Adrenal gland (tissue), 12 donors: Measurements from ENCODE around the gene MPI. TPM values are rescaled to one million over a fixed set of nuclear protein-coding genes. Genes with fewer than 3 reads are reported as not detected.

Experiments used
- DNase-seq, 7 donors: peaks; one replicate each; pipeline ENCODE4 v3.0.0-alpha.2; 2019 to 2020
- H3K27ac ChIP-seq, 5 donors: fragments of 200-600 bp; sonication (generic) in 4 of 5; 1 replicate in 3 of 5; 2 replicates in 2 of 5; pipeline versions ENCODE4 v1.5.1 to v1.8.0; 2016 to 2020; ENCODE audit warnings: mild to moderate bottlenecking in 1 of 5
- H3K27me3 ChIP-seq: fragments of 200-600 bp; 2 replicates; pipeline ENCODE4 v1.8.0; 2021
- H3K36me3 ChIP-seq, 2 donors: fragments of 200-600 bp; replicated peaks in 1 of 2; 1 replicate in 1 of 2; 2 replicates in 1 of 2; pipeline versions ENCODE4 v1.5.1 to v1.8.0; 2018 to 2022
- H3K4me1 ChIP-seq, 2 donors: fragments of 200-600 bp; replicated peaks in 1 of 2; 1 replicate in 1 of 2; 2 replicates in 1 of 2; pipeline versions ENCODE4 v1.5.1 to v1.8.0; 2018 to 2021
- H3K4me3 ChIP-seq, 4 donors: fragments of 200-600 bp; sonication (generic) in 3 of 4; one replicate each; pipeline ENCODE4 v1.5.1; 2016 to 2018
- H3K9me3 ChIP-seq, 3 donors: fragments of 200-600 bp; sonication (generic) in 1 of 3; replicated peaks in 1 of 3; 1 replicate in 2 of 3; 2 replicates in 1 of 3; pipeline versions ENCODE4 v1.5.1 to v1.8.0; 2016 to 2021
- CTCF ChIP-seq, 6 experiments: fragments of 450-650 bp in 4 of 6; fragments of 200-600 bp in 2 of 6; sonication (generic) in 1 of 6; IDR thresholded peaks; 1 replicate in 5 of 6; 2 replicates in 1 of 6; pipeline versions ENCODE4 v1.5.1 to v1.8.0; 2016 to 2021; ENCODE audit warnings: antibody characterized with exemption in 6 of 6, mild to moderate bottlenecking in 2 of 6, moderate library complexity in 1 of 6
- POLR2A ChIP-seq, 2 donors: fragments of 450-650 bp; IDR thresholded peaks; one replicate each; pipeline ENCODE4 v1.6.1; 2017; ENCODE audit warnings: antibody characterized with exemption in 2 of 2, mild to moderate bottlenecking in 2 of 2, moderate library complexity in 1 of 2
- WGBS, 4 donors: extraction: QIAGEN DNeasy Blood & Tissue Kit in 2 of 4; methylation state at CpG; one replicate each; pipeline versions ENCODE4 v1.1.5 to v1.1.7; 2013 to 2017; 5-methylcytosine and 5-hydroxymethylcytosine counted together
- intact Hi-C, 2 donors: fragments of 100-400 bp; cut with DNase I; formaldehyde crosslinking; loops; one replicate each; pipeline versions ENCODE4 v1.14.1 to v1.15.0; 2022 to 2023
- polyA plus RNA-seq, 3 donors: library from polyadenylated mRNA; stranded (reverse); fragments of 200-250 nt in 2 of 3; fragments of 350-450 nt in 1 of 3; fragmentation: Illumina TruSeq in 1 of 3; extraction: RNeasy Lipid Tissue Mini Kit (QIAGEN cat#74804) in 1 of 3; gene quantifications; one replicate each; pipeline ENCODE4 v1.2.3, GENCODE V29; 2013 to 2014
- total RNA-seq, 9 donors: library from RNA; depleted of rRNA in 4 of 9; stranded (reverse); fragments of >200 nt in 4 of 9; fragments of 120-200 nt in 1 of 9; fragmentation: NEBNext Ultra II Directional in 1 of 9; extraction: Animal tissue kit (Norgen Biotek cat#: 25700) in 1 of 9; gene quantifications; one replicate each; pipeline versions ENCODE4 v1.1.0 to v1.2.4, GENCODE V29; 2013 to 2023
- donor health status: healthy with polysubstance abuse.
- donor health status: Bipolar disorder and iron deficiency.
- donor health status: DM: yes; HTN: yes; CAD: no.
- donor health status: DM: no; HTN: no; CAD: no.
- donor health status: DM: no; HTN: no; CAD: no.
- donor health status: DM: yes; HTN: yes; CAD: no.

The MPI gene
- total and polyA plus RNA-seq, 12 donors: 26.2 to 218 (median 105) TPM

- DNase-seq: peak; percentile 45 to 85 (median 70)
- WGBS, 4 donors: 36 to 52% (median 50%) methylated on average over 6 of the region's 6 CpGs
- Histone ChIP-seq H3K36me3 (peaks cover 0 to 5% of the 10 kb centered on the region in 2 donors), H3K4me1 (peaks cover 46 to 68% of the 10 kb centered on the region in 2 donors), H3K9me3 (no peaks in the 10 kb centered on the region), H3K27me3 (no peaks in the 10 kb centered on the region), H3K4me3 (peak overlapping the region in 1 of 4 donors; percentile 22), H3K27ac (peak overlapping the region; percentile 56 to 98 (median 73))
- intact Hi-C loops: no loop called here
- TF ChIP-seq CTCF (IDR thresholded peaks at IDR 0.05): no peak
- peak in 1 of 2 donors; percentile 35 for TF ChIP-seq POLR2A (IDR thresholded peaks at IDR 0.05)
Measured at GRCh38 chr15:74869726-74870407, 20.0 kb upstream of the MPI start.

DNA sequence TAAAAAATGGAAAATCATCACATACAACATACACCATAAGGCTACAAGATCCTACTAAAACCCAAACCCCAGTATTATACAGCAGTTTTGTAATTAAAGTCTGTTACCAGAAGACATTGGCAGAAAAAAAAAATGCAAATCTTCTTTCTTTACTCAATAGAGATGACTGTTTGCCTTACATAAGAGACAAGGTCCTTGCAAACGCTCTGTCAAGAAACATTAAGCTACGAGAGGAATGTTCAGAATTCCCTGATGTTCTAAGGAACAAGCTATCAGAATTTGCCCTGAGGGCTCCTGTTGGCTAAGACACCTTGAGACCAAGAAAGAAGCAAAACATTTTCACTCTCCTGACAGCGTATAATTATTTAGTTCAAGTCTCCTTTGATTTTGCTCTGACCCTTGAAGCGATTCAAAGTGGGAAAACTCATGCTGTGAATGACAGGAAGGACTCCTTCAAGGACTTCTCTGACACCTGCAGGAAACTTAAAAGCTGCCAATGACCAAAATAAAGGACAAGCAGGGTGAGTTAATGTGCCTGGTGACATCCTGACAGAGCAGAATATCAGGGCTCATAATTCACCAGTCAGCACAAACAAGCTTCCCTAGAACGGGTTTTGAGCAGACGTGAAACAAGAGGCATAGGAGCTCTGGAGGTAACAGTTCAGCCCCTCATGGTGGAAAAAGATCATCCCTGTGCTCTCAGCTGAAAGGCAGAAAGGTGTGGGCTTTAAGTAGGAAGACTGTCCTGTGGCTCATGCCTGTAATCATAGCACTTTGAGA is 19.2 kb upstream of the MPI start:
- no peak for DNase-seq
- intact Hi-C loops: no loop called here
- WGBS, 4 donors: 8 to 15% (median 10%) methylated on average over 6 of the region's 6 CpGs
- Histone ChIP-seq H3K4me1 (peaks cover 46 to 68% of the 10 kb centered on the region in 2 donors), H3K27me3 (no peaks in the 10 kb centered on the region), H3K36me3 (peaks cover 0 to 5% of the 10 kb centered on the region in 2 donors), H3K27ac (peak overlapping the region; percentile 19 to 98 (median 73)), H3K9me3 (no peaks in the 10 kb centered on the region), H3K4me3 (peak overlapping the region in 1 of 4 donors; percentile 22)
- no peak for TF ChIP-seq CTCF (IDR thresholded peaks at IDR 0.05)
- TF ChIP-seq POLR2A (IDR thresholded peaks at IDR 0.05): no peak

DNA sequence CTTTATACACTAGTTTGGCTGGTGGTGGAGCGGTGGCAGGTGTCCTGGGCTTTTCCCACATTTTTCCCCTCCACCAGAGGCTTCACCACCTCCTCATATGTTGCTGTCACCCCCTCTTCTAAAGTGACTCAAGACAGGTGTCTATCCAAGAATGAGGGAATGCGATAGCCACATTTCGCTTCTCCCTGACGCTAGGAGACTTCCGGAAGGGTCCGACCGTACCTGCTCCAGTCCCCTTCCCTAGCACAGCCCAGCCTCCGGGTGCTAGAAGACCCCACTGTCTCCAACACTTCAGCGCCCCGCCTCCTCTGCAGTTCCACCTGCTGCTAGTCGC is 17.2 kb upstream of the MPI start:
- Histone ChIP-seq H3K9me3 (no peaks in the 10 kb centered on the region), H3K4me3 (peak overlapping the region; percentile 28 to 92 (median 80)), H3K27me3 (no peaks in the 10 kb centered on the region), H3K27ac (peak overlapping the region; percentile 76 to 98 (median 88)), H3K4me1 (peaks cover 39 to 52% of the 10 kb centered on the region in 2 donors), H3K36me3 (peaks cover 0 to 5% of the 10 kb centered on the region in 2 donors)
- DNase-seq: no peak
- 0 to 1% (median 0%) methylated on average over 9 to 11 of the region's 11 CpGs for WGBS, 4 donors
- intact Hi-C loops: no loop called here
- no peak for TF ChIP-seq POLR2A (IDR thresholded peaks at IDR 0.05)
- peak in 1 of 6 experiments; percentile 3 for TF ChIP-seq CTCF (IDR thresholded peaks at IDR 0.05)

DNA sequence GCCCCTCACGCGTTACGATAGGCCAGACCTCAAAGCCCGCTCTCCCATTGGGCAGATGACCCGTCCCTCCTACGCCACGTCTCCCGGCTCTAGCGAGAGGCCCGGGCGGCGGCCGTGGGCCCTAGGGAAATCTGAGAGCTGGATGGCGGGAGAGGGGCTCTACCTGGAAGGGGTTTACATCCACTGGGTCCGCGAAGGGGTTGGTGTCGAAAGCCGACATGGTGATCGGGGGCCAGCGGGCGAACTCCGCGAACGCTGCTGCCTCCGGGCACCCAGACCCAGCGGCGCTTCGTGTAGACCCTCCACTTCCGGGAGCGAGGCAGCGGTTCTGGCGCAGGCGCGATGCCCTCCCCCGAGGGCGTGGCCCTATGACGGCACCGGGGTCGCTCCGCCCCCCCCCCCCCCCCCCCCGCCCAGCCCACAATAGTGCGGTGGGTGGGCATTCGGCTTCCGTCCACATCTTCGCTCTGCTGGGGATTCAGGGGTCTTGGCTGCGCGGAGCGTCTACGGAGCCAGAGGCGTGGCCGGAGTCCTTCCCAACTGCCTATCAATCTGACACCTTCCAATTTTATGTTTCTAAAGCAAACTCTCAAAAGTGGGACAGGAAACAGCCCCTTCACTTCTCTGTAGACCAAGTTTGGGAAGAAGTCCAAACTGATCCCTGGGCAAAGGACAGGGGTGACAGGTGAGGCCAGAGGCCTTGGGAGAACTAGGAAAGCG is 16.6 kb upstream of the MPI start, which contains the start of gene SCAMP2:
TSS of gene SCAMP2 (minus strand) at position 330 of the 720 bp plus-strand sequence. CDS start at position 220, 110 bp downstream.
- intact Hi-C loops: no loop called here
- 0 to 1% (median 1%) methylated on average over 10 to 49 of the region's 52 CpGs for WGBS, 4 donors
- peaks cover 38 to 47% of the 10 kb centered on the region in 2 donors for H3K4me1 ChIP-seq

More for the DNA sequence above, 16.6 kb upstream of the MPI start, which contains the start of gene SCAMP2:
- H3K36me3 ChIP-seq: peaks cover 0 to 5% of the 10 kb centered on the region in 2 donors
- peak; percentile 93 to 97 (median 96) for DNase-seq
- peak within 1 kb of the TSS; percentile 76 to 98 (median 88) for H3K27ac ChIP-seq
- H3K9me3 ChIP-seq: no peaks in the 10 kb centered on the region
- H3K4me3 ChIP-seq: peak within 1 kb of the TSS; percentile 28 to 92 (median 80)
- H3K27me3 ChIP-seq: no peaks in the 10 kb centered on the region
- TF ChIP-seq POLR2A (IDR thresholded peaks at IDR 0.05) (peak; percentile 65 to 76), CTCF (IDR thresholded peaks at IDR 0.05) (no peak)
